Measurements from ENCODE around the gene SMYD2.
"Not testable (repeated sequence)": the region's sequence is repeated elsewhere in the genome, so short reads cannot be mapped to it uniquely, and the experiment has no call there.

The SMYD2 gene

DNA sequence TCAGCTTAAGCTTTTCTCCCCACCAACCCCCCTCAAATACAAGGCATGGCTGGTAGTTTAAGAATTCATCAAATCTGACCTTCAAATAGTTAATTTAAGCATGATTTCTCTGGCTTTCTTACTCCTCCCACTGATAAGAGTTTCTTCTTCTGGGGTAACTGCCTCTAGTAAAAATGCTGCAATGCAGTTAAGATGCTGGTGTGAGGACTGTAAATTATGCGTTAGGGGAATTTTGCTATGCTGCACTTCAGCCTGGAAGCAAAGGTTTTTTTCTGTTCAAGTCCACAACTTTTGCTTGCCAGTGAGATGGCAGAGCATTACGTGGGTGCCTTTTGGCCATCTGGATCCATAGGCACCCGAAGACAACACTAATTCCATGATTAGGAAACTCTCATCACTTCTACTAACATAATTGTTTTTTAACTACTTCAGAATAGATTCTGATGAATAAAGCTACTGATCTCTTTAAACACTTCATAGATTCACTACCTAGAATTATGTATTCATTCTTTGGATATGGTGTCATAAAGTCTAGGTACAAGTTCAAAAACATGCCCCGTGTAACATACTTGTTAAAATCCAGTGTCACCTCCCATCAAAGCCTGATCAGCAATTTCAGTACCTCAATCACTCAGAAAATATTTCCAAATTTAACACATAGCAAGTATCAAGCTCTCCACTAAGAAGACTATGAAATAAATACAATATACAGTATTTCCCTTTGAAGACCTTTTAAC is 8.8 kb upstream of the SMYD2 start:
- DNase-seq = no peak

GRCh38 chr1:214272964-214273533 is 7.9 kb upstream of the SMYD2 start:
- DNase-seq = no peak

- not testable (repeated sequence) for DNase-seq
These were observed 5.3 kb upstream of the SMYD2 start for GRCh38 chr1:214275700-214276099.

DNA sequence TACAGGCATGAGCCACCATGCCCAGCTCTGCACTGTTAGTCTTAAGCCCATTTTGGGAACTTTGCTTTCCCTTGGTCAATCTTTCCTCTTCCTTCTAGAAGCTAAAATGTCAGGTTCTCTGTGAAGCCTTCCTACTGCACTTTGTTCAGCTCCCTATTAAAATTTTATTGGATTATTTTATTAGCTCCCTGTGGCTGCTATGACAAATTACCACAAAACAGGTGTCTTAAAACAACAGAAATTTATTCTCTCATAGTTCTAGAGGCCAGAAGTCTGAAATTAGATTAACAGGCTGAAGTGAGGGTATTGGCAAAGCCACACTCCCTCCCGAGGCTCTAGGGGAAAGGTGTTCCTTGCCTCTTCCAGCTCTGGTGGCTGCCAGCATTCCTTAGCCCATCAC is 4.2 kb upstream of the SMYD2 start:
- DNase-seq = no peak

DNA sequence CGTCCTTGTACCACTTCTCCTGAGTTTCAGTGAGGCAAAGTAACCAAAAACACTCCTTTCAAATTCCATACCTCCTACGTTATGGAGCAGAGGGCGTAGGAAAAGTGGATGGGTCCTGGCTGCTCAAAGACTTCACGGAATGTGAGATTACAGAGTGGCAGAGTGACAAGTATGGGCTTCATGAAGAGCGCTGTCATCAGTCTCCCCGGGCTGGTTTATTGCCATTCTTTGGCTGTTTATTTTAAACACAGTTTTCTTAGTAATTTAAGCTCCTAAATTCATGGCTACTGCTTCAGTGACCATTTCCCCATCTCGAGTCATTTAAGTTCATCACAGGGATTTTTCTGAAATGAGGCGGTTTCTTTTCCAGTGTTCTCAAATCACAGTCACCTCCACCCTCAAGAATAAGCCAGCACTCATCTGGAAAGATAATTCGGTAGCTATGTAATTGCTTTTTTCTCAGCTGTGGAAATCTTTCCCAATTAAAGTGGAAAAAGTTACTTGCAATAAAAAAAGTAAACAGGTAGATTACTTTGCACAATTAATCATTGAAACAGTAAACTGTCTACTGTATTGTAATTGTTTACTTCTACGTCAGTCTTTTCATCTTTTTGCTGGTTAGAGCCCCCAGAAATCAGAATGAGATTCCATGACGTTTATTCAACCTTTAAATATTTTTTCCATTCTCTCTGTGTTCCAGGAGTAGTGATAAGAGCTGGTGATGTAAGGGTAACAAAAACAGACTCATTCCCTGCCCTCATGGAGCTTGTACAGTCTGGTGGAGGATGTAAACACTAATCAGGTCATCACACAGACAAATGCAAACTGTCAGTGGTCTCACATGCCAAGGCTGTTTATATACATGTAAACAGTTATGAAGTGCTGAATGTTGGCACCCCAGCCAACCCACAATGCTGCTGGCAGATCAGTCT is 3.0 kb upstream of the SMYD2 start:
- no peak for DNase-seq

GRCh38 chr1:214280386-214281020 is 456 bp upstream of the SMYD2 start:
- DNase-seq = peak; percentile 70

DNA sequence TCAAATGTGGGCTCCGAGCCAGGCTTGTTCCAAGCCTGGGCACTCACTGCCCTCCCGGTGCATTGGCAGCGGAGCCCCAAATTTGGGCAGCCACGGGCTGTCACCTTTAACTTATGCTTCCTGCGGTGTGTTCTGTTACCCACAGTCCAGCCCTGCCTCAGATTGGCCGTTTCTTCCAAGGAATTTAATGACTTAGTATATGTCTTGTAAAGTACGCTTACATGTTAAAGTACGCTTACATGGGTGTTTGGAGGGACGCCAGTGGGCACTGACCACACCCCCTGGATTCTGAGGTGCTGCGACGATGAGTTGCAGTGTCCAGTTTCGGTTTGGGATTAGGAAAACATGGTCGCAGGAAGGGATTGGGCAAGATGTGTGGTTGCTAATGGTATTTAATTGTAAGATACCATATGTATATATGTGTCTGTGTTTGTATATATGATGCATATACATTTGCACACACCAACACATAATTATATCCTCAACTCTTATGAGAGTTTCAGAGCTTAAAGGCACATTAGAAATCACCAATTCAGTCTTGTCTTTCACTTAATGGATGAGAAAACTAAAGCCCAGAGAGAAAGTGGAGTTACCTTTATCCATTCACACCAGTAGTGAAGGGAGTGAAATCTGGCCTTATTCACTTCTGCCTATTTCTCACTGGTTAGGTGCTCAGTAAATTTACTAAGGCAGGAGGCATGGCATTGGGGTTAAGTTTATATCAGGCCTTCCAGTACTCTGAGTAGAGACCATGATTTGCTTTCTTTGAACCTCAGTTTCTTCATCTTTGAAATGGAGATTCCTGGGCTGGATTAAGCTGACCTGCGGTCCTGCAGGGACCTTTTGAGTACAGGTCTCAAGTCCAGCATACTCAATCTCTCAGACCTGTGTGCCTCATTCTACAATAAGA is 1.0 kb downstream of the SMYD2 start:
- peak; percentile 76 for DNase-seq

GRCh38 chr1:214282630-214283242 is 1.8 kb downstream of the SMYD2 start:
- DNase-seq = no peak

DNA sequence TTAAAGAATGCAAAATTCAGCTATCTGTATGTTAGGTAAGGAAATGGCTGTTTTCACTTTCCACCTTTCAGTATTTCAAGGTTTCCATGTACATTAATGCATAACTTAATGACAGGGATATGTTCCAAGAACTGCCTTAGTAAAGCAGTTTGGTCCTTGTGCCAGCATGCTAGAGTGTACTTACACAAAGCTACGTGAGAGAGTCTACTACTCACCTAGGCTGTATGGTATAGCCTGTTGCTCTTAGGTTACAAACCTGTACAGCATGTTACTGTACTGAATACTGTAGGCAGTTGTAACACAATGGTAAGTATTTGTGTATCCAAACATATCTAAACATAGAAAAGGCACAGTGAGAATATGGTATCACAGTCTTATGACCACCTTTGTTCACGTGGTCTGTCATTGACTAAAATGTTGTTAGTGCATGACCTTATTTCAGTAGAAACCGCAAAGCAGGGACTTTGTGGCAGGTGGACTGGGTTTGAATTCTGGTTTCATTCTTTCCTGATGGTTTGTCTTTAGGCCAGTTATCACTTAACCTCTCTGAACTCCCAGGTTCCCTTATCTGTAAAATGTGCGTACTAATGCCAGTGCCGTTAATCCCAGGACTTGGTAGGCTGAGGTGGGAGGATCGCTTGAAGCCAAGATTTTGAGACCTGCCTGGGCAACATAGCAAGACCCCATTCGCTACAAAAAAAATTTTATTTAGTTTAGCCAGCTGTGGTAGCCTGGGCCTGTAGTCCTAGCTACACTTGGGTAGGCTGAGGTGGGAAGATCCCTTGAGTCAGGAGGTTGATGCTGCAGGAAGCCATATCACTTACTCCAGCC is 4.9 kb downstream of the SMYD2 start:
- no peak for DNase-seq

GRCh38 chr1:214287884-214288283 is 6.9 kb downstream of the SMYD2 start:
- no peak for DNase-seq

- no peak for DNase-seq
These were observed 8.8 kb downstream of the SMYD2 start for GRCh38 chr1:214289574-214290272.

- no peak for DNase-seq
These were observed 9.6 kb downstream of the SMYD2 start for GRCh38 chr1:214290424-214291037.

- DNase-seq = no peak
These were observed 11.4 kb downstream of the SMYD2 start for GRCh38 chr1:214292322-214292721.

DNA sequence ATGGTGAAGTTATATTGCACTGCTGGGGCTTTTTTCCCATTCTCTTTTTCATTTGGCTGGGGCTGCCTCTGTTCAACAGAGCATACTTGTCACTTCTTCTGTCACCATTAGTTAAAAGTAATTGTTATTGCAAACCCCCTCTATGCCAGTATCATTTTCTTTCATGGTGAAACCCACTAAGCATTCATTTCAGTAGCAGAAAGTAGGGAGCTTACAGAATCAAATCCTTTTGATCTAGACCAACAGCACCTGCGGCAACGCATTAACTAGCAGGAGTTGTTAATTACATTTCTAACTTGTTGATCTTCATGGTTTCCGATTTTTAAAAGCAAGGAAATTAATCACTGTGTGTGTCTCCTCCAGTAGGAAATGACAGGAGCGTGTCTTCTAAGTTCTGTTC is 15.0 kb downstream of the SMYD2 start:
- DNase-seq = no peak

DNA sequence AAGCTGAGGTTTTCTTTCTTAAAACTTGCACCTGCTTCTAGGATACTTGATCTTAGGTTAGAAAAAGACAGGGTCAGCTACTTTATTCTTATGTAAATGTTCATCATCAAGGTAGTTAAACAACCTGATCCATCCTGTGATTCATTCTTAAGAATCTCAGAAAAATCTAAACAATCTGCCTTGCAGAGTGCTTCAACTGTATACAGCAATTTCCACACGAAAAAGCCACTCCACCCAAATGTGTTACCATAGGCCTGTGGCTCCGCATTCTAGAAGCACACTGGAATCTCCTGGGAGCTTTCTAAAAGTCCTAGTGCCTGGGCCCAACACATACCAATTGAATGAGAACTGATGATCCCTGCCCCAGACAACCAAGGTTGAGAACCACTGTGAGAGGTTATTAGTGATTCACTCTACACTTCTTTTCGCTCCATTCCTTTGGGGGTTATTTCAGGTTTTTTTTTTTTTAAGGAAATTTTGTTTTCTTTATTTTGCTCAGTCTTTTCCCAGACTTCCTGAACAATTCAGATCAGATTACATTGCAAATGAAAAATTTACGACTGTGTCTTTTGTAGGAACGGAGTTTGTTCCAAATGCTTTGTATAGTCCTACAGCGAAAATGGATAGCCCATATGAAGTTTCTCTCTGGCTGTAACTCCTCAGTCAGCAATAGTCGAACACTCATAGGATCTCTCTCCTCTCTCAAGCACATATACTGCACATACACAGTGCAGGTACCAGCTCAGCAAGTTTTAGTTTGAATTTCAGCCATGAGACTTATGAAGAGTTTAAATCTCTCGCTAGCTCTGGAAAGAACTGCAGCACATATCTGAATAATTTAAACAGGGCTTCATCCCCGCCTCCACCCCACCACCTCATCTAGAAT is 16.1 kb downstream of the SMYD2 start:
- no peak for DNase-seq

GRCh38 chr1:214300149-214300780 is 19.3 kb downstream of the SMYD2 start:
- no peak for DNase-seq

DNA sequence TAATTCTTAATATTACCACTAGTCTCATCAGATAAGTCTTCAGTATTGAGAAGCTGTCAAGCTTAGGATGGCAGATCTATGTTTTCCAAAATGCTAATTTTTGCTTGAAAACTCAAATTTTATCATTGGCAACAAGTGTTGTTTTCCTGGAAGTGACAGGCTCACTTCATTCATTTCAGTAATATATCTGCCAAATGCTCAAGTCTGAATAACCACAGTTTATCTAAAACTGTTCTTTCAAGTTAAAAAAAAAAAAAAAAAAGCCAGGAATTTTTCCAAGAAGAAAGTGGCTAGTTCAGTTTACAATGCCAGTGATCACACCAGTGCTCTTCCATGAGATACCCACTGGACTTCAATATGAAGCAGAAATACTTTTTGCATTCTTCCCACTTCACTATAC is 20.6 kb downstream of the SMYD2 start:
- no peak for DNase-seq
